Limb (tissue), 2 donors: ENCODE data around the gene E4F1.
"Not testable (repeated sequence)": the region's sequence is repeated elsewhere in the genome, so short reads cannot be mapped to it uniquely, and the experiment has no call there.

ENCODE experiments used
- DNase-seq, 2 donors: peaks; one replicate each; pipeline ENCODE4 v3.0.0-alpha.2; 2016; ENCODE audit errors: extremely low spot score in 2 of 2

The E4F1 gene

GRCh38 chr16:2190002-2190658, 33.3 kb upstream of the E4F1 start:
- no peak for DNase-seq

- no peak for DNase-seq
These were observed 32.5 kb upstream of the E4F1 start for GRCh38 chr16:2190659-2191445.

GRCh38 chr16:2191446-2191706, 32.0 kb upstream of the E4F1 start:
- no peak for DNase-seq

GRCh38 chr16:2194166-2194834, 29.1 kb upstream of the E4F1 start:
- no peak for DNase-seq

GRCh38 chr16:2194852-2195321, 28.5 kb upstream of the E4F1 start:
- peak in 1 of 2 donors; percentile 60 for DNase-seq

- no peak for DNase-seq
These were observed 27.8 kb upstream of the E4F1 start for GRCh38 chr16:2195322-2196161.

- DNase-seq = no peak
These were observed 27.0 kb upstream of the E4F1 start, which contains the start of gene CASKIN1 for GRCh38 chr16:2196162-2196980. CASKIN1 (minus strand) TSS chr16:2196605; CDS start chr16:2196432, 173 bp downstream.

- no peak for DNase-seq
These were observed 26.3 kb upstream of the E4F1 start for GRCh38 chr16:2196981-2197511.

GRCh38 chr16:2197765-2198164, 25.6 kb upstream of the E4F1 start:
- DNase-seq = no peak

- DNase-seq = no peak
These were observed 25.1 kb upstream of the E4F1 start for GRCh38 chr16:2198283-2198682.

GRCh38 chr16:2199095-2199494, 24.3 kb upstream of the E4F1 start:
- no peak for DNase-seq

- no peak for DNase-seq
These were observed 23.7 kb upstream of the E4F1 start for GRCh38 chr16:2199621-2200139.

- DNase-seq = no peak
These were observed 23.1 kb upstream of the E4F1 start for GRCh38 chr16:2200313-2200712.

- DNase-seq = not testable (repeated sequence)
These were observed 20.2 kb upstream of the E4F1 start for GRCh38 chr16:2203119-2203688.

GRCh38 chr16:2204416-2205103, 18.8 kb upstream of the E4F1 start:
- DNase-seq = no peak

- peak; percentile 88 to 95 for DNase-seq
These were observed 18.1 kb upstream of the E4F1 start, which contains the start of gene MLST8 for GRCh38 chr16:2205104-2205966. MLST8 (plus strand) TSS chr16:2205454; CDS start chr16:2206086, 632 bp downstream.

- peak in 1 of 2 donors; percentile 59 for DNase-seq
These were observed 17.5 kb upstream of the E4F1 start for GRCh38 chr16:2205967-2206313.

- DNase-seq = no peak
These were observed 17.0 kb upstream of the E4F1 start for GRCh38 chr16:2206420-2206779.
